ENCODE data around the gene CRYBA4.

DNA sequence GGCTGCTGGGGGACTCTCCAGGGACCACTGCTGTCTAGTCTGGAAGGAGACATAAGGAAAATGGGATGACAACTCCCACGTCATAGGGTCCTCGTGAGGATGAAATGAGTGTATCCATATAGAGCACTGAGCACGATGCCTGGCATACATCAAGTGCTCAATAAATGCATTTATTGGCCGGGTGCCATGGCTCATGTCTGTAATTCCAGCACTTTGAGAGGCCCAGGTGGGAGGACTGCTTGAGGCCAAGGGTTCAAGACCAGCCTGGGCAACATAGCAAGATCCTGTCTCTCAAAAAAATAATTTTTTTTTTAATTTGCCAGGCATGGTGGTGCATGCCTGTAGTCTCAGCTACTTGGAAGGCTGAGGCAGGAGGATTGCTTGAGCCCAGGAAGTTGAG lies 19.6 kb upstream of the CRYBA4 start:
- TF ChIP-seq, protein P1, sequence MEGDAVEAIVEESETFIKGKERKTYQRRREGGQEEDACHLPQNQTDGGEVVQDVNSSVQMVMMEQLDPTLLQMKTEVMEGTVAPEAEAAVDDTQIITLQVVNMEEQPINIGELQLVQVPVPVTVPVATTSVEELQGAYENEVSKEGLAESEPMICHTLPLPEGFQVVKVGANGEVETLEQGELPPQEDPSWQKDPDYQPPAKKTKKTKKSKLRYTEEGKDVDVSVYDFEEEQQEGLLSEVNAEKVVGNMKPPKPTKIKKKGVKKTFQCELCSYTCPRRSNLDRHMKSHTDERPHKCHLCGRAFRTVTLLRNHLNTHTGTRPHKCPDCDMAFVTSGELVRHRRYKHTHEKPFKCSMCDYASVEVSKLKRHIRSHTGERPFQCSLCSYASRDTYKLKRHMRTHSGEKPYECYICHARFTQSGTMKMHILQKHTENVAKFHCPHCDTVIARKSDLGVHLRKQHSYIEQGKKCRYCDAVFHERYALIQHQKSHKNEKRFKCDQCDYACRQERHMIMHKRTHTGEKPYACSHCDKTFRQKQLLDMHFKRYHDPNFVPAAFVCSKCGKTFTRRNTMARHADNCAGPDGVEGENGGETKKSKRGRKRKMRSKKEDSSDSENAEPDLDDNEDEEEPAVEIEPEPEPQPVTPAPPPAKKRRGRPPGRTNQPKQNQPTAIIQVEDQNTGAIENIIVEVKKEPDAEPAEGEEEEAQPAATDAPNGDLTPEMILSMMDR (optimal IDR thresholded peaks at IDR 0.05 in 1 of 3, IDR thresholded peaks at IDR 0.05 in 1 of 3, conservative IDR thresholded peaks at IDR 0.05 in 1 of 3; ENCODE audit: extremely low read depth in 1 of 3, insufficient read depth in 2 of 3, low read length in 3 of 3) = no peak
- TF ChIP-seq EZH2 (IDR thresholded peaks at IDR 0.05; ENCODE audit: low read length) = no peak
